Stimulated activated naive B cell treated with anti-CD40 and anti-IgM and Interleukin-4, amounts not matched to agents 10 μg/mL and 1 μg/mL and 100 μg/mL, for 72 hours (primary cell): Measurements from ENCODE around the gene IDS.
"Not testable (repeated sequence)": the region's sequence is repeated elsewhere in the genome, so short reads cannot be mapped to it uniquely, and the experiment has no call there.

Experiments
- ATAC-seq, 2 donors: fragments of 150-1000 bp; cut with Tn5 transposase; replicated peaks; 2 replicates each; pipeline ENCODE4 v1.10.0; 2021; ENCODE audit warnings: moderate library complexity in 1 of 2
- DNase-seq: peaks from one replicate; pipeline ENCODE4 v3.0.0; 2021
- H3K27ac Mint-ChIP-seq: one replicate; pipeline ENCODE4 v1.8.0; 2022; ENCODE audit warnings: mild to moderate bottlenecking, mixed read lengths
- H3K27me3 Mint-ChIP-seq, 2 donors: one replicate each; pipeline ENCODE4 v1.8.0; 2022; ENCODE audit warnings: mixed read lengths in 2 of 2
- H3K36me3 Mint-ChIP-seq, 2 donors: one replicate each; pipeline ENCODE4 v1.8.0; 2022; ENCODE audit warnings: mixed read lengths in 2 of 2, mild to moderate bottlenecking in 1 of 2
- H3K4me1 Mint-ChIP-seq, 2 donors: one replicate each; pipeline ENCODE4 v1.8.0; 2022; ENCODE audit warnings: mixed read lengths in 2 of 2, mild to moderate bottlenecking in 1 of 2
- H3K4me3 Mint-ChIP-seq, 2 donors: one replicate each; pipeline ENCODE4 v1.8.0; 2022; ENCODE audit warnings: mild to moderate bottlenecking in 2 of 2, mixed read lengths in 2 of 2, moderate library complexity in 1 of 2
- H3K9me3 Mint-ChIP-seq, 2 donors: one replicate each; pipeline ENCODE4 v1.8.0; 2022; ENCODE audit warnings: mixed read lengths in 2 of 2, mild to moderate bottlenecking in 1 of 2

Gene IDS

DNA sequence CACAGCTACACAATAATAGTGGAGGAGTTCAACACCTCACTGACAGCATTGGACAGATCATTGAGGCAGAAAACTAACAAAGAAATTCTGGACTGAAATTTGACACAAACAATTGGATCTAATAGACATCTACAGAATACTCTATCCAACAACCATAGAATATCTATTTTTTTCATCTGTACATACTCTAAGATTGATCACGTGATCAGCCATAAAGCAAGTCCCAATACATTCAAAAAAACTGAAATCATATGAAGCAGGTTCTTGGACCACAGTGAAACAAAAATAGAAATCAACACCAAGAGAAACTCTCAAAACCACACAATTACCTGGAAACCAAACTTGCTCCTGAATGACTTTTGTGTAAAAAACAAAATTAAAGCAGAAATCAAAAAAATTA, 12.2 kb upstream of the IDS start:
- ATAC-seq (no peak), DNase-seq (no peak)
- Mint-ChIP-seq H3K27me3 (peaks cover 18 to 36% of the 10 kb centered on the region in 2 donors), H3K9me3 (no peaks in the 10 kb centered on the region), H3K27ac (no peak overlapping the region), H3K4me3 (no peak overlapping the region), H3K36me3 (peaks cover 0 to 3% of the 10 kb centered on the region in 2 donors), H3K4me1 (peaks cover 11 to 23% of the 10 kb centered on the region in 2 donors)

- H3K27me3 Mint-ChIP-seq: peaks cover 18 to 32% of the 10 kb centered on the region in 2 donors
- DNase-seq: no peak
- peaks cover 11 to 25% of the 10 kb centered on the region in 2 donors for H3K4me1 Mint-ChIP-seq
- no peak overlapping the region for H3K27ac Mint-ChIP-seq
- peaks cover 0 to 3% of the 10 kb centered on the region in 2 donors for H3K36me3 Mint-ChIP-seq
- no peak for ATAC-seq
- H3K4me3 Mint-ChIP-seq: no peak overlapping the region
- H3K9me3 Mint-ChIP-seq: no peaks in the 10 kb centered on the region
Observed at GRCh38 chrX:149516604-149517003, 11.5 kb upstream of the IDS start.

DNA sequence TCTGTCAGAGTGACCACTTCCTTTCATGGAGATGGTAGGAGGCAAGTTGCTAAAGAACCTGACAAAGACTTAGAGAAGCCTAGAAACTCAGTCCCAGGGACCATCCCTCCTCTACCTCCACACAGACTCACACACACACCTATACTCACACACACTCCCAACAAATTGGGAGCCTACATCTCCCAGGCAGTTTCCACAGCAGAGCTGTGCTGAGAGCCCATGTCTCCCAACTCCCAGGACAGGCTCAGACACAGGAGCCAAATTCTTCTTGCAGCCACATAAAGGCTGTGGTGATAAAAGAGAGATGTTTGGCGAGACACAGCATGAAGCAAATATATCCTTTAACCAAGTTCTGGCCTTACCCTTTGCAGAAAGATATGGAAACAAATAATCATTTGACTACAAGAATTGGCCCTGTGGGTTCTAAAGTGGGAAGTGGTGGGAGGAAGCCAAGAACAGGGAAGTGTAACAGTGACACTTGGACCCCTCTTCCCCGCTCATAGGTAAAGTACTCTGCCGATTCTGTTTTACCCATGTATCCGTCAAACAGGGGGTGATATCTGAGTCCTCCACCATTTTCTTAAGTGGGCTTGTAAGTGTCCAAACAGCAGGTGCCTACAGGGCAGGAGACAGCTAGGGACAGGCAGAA, 11.0 kb upstream of the IDS start:
- Mint-ChIP-seq H3K9me3 (no peaks in the 10 kb centered on the region), H3K27me3 (peaks cover 18 to 28% of the 10 kb centered on the region in 2 donors), H3K4me3 (peak overlapping the region in 1 of 2 donors; percentile 56), H3K36me3 (peaks cover 0 to 3% of the 10 kb centered on the region in 2 donors), H3K27ac (no peak overlapping the region), H3K4me1 (peaks cover 11 to 25% of the 10 kb centered on the region in 2 donors)
- DNase-seq: no peak
- ATAC-seq: peak; percentile 23 to 54

- no peak for DNase-seq
Observed at GRCh38 chrX:149513825-149514428, 8.8 kb upstream of the IDS start.

DNA sequence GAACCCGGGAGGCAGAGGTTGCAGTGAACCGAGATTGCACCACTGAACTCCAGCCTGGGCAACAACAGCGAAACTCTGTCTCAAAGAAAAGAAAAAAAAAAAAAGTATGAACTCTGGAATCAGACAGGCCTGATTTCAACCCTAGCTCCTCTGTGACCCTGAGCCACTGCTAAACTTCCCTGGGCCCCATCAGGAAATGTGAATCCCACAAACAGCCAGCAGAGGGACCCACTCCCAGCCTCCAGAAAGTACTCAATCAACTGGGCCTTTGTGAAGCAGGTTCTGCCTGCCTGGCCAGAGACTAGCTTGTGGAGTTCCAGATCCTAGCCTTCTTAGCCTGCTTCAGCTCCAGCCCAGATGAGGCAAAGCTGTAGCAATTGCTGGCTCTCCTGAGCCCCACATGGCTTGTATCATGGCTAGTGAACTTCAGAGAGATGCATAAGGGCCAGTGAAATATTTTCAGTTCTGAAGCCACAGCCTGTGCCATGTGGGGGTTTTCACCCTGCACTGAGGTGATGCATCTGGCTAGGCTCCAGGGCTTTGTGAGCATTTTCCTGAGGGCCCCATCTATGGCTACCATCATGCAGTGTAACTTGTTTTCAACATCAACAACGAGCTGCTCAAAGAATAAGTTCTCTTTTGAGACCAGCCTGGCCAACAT, 7.2 kb upstream of the IDS start:
- H3K4me1 Mint-ChIP-seq: peaks cover 11 to 30% of the 10 kb centered on the region in 2 donors
- ATAC-seq (peak; percentile 76 to 79), DNase-seq (peak; percentile 18)
- no peak overlapping the region for H3K4me3 Mint-ChIP-seq
- H3K9me3 Mint-ChIP-seq: no peaks in the 10 kb centered on the region
- no peak overlapping the region for H3K27ac Mint-ChIP-seq
- peaks cover 0 to 3% of the 10 kb centered on the region in 2 donors for H3K36me3 Mint-ChIP-seq
- peaks cover 11 to 21% of the 10 kb centered on the region in 2 donors for H3K27me3 Mint-ChIP-seq

More at GRCh38 chrX:149513825-149514428, 8.8 kb upstream of the IDS start:
- peaks cover 0 to 3% of the 10 kb centered on the region in 2 donors for H3K36me3 Mint-ChIP-seq
- ATAC-seq: no peak
- H3K27ac Mint-ChIP-seq: no peak overlapping the region
- no peaks in the 10 kb centered on the region for H3K9me3 Mint-ChIP-seq
- H3K4me1 Mint-ChIP-seq: peaks cover 11 to 30% of the 10 kb centered on the region in 2 donors
- peaks cover 16 to 23% of the 10 kb centered on the region in 2 donors for H3K27me3 Mint-ChIP-seq
- H3K4me3 Mint-ChIP-seq: no peak overlapping the region

GRCh38 chrX:149511081-149511480, 6.0 kb upstream of the IDS start:
- Mint-ChIP-seq H3K4me1 (peaks cover 7 to 22% of the 10 kb centered on the region in 2 donors), H3K27me3 (peaks cover 6 to 20% of the 10 kb centered on the region in 2 donors), H3K4me3 (no peak overlapping the region), H3K9me3 (no peaks in the 10 kb centered on the region), H3K27ac (no peak overlapping the region), H3K36me3 (peaks cover 0 to 3% of the 10 kb centered on the region in 2 donors)
- ATAC-seq (no peak), DNase-seq (no peak)

DNA sequence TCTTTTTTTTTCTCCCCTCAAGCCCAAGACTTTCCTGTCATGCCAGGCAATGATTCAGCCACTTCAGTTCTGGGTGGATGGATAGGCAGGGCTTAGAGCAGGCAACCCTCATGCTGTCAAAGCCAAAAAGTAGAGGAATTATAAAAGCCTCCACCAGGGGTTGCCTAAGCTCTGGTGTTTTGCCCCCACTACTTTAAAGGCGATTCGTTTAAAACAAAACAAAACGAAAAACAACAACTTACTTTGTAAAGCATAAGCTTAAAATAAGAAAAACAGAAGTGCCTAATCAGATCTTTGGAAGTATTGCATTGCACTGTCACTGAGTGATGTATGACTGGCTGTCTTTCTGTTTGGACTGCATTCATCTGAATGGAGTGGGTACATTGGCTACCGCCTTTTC, 5.3 kb upstream of the IDS start:
- H3K4me3 Mint-ChIP-seq: no peak overlapping the region

DNA sequence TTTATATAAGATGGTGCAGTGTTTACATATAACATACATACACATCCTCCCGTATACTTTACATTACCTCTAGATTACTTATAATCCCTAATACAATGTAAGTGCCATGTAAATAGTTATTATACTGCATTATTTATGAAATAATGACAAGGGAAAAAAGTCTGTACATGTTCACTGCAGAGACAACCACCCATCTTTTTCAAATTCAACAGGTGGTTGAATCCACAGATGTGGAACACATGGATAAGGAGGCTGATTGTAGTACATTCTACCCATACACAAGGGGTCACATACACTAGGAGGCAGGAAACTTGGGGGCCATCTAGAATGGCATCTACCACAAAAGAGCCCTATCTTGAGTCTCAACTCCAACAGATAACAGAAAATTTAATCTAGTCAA, 3.4 kb upstream of the IDS start:
- Mint-ChIP-seq H3K36me3 (peaks cover 2 to 6% of the 10 kb centered on the region in 2 donors), H3K27ac (no peak overlapping the region), H3K4me3 (no peak overlapping the region), H3K9me3 (no peaks in the 10 kb centered on the region), H3K4me1 (peaks cover 7 to 27% of the 10 kb centered on the region in 2 donors), H3K27me3 (peaks cover 6 to 15% of the 10 kb centered on the region in 2 donors)
- DNase-seq (no peak), ATAC-seq (no peak)

More for the DNA sequence above, 5.3 kb upstream of the IDS start:
- ATAC-seq: no peak
- no peak overlapping the region for H3K27ac Mint-ChIP-seq
- no peaks in the 10 kb centered on the region for H3K36me3 Mint-ChIP-seq
- H3K4me1 Mint-ChIP-seq: peaks cover 2 to 21% of the 10 kb centered on the region in 2 donors
- H3K27me3 Mint-ChIP-seq: peaks cover 6 to 15% of the 10 kb centered on the region in 2 donors
- no peaks in the 10 kb centered on the region for H3K9me3 Mint-ChIP-seq
- no peak for DNase-seq

DNA sequence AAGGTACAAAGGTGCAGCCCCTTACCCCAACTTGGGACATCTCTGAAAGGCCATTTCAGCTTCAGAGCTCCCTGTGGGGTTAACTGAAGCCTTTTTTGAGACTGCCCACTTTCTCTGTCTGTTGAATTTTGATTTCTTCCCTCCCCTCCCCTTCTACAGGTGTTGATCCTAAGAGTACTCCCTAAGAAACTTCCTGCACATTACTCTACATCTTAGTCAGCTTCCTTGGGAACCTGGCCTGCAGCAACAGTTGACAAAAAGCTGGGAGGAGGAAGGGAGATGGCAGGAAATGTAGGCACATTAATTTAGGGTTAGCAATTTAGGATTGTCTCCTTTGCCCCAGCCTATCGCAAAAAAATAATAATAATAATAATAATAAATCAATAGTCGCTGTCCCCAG, 1.2 kb upstream of the IDS start:
- Mint-ChIP-seq H3K9me3 (no peaks in the 10 kb centered on the region), H3K27ac (no peak overlapping the region), H3K36me3 (peaks cover 5 to 9% of the 10 kb centered on the region in 2 donors), H3K4me1 (peaks cover 8 to 18% of the 10 kb centered on the region in 2 donors), H3K4me3 (no peak overlapping the region), H3K27me3 (peaks cover 6 to 15% of the 10 kb centered on the region in 2 donors)
- ATAC-seq (no peak), DNase-seq (no peak)

- Mint-ChIP-seq H3K36me3 (peaks cover 5 to 12% of the 10 kb centered on the region in 2 donors), H3K4me1 (peaks cover 8 to 20% of the 10 kb centered on the region in 2 donors), H3K9me3 (no peaks in the 10 kb centered on the region), H3K4me3 (peak overlapping the region; percentile 86 to 87), H3K27ac (peak overlapping the region; percentile 93), H3K27me3 (peaks cover 6 to 15% of the 10 kb centered on the region in 2 donors)
- DNase-seq (no peak), ATAC-seq (no peak)
Observed at GRCh38 chrX:149505671-149506070, 565 bp upstream of the IDS start.

- H3K27me3 Mint-ChIP-seq: peaks cover 0 to 9% of the 10 kb centered on the region in 2 donors
- ATAC-seq: peak; percentile 66 to 69
- H3K36me3 Mint-ChIP-seq: peaks cover 8 to 19% of the 10 kb centered on the region in 2 donors
- peak overlapping the region; percentile 93 for H3K27ac Mint-ChIP-seq
- DNase-seq: peak; percentile 59
- H3K9me3 Mint-ChIP-seq: no peaks in the 10 kb centered on the region
- peak overlapping the region; percentile 86 to 87 for H3K4me3 Mint-ChIP-seq
- H3K4me1 Mint-ChIP-seq: peaks cover 11 to 19% of the 10 kb centered on the region in 2 donors
Observed at GRCh38 chrX:149504226-149504914, 736 bp downstream of the IDS start.

GRCh38 chrX:149503446-149503845, 1.7 kb downstream of the IDS start:
- peak; percentile 64 for DNase-seq
- Mint-ChIP-seq H3K4me1 (peaks cover 11 to 19% of the 10 kb centered on the region in 2 donors), H3K36me3 (peaks cover 8 to 19% of the 10 kb centered on the region in 2 donors), H3K4me3 (peak overlapping the region; percentile 3 to 86), H3K27ac (peak overlapping the region; percentile 93)
- not testable (repeated sequence) for H3K27me3 Mint-ChIP-seq, H3K9me3 Mint-ChIP-seq
- peak; percentile 75 for ATAC-seq

GRCh38 chrX:149502923-149503322, 2.2 kb downstream of the IDS start:
- DNase-seq, ATAC-seq, H3K9me3 Mint-ChIP-seq, H3K4me3 Mint-ChIP-seq, H3K27me3 Mint-ChIP-seq: not testable (repeated sequence)
- Mint-ChIP-seq H3K27ac (peak overlapping the region; percentile 37), H3K4me1 (peaks cover 11 to 19% of the 10 kb centered on the region in 2 donors), H3K36me3 (peaks cover 9 to 22% of the 10 kb centered on the region in 2 donors)

- H3K4me3 Mint-ChIP-seq: no peak overlapping the region
- no peaks in the 10 kb centered on the region for H3K9me3 Mint-ChIP-seq
- peaks cover 24 to 35% of the 10 kb centered on the region in 2 donors for H3K36me3 Mint-ChIP-seq
- no peak for ATAC-seq
- peaks cover 11 to 12% of the 10 kb centered on the region in 2 donors for H3K4me1 Mint-ChIP-seq
- no peak for DNase-seq
- H3K27me3 Mint-ChIP-seq: no peaks in the 10 kb centered on the region
- H3K27ac Mint-ChIP-seq: no peak overlapping the region
Observed at GRCh38 chrX:149499766-149500165, 5.3 kb downstream of the IDS start.
